ENCODE results near the gene CDH4.

- TF ChIP-seq POLR2A (IDR thresholded peaks at IDR 0.05) (no peak), POLR2AphosphoS5 (IDR thresholded peaks at IDR 0.05) (no peak)
These were observed 88.1 kb downstream of the CDH4 start for GRCh38 chr20:61340157-61340556.
